ENCODE measurements around the gene OGFOD2. TPM values are rescaled to one million over a fixed set of nuclear protein-coding genes. Genes with fewer than 3 reads are reported as not detected.
A peak's percentile ranks its signal among the peaks of the same experiment; 100 is the strongest.

Gene OGFOD2
- total RNA-seq, 4 donors from 2014 or later: 5.9 to 16.3 (median 15.5) TPM

- WGBS, 2 donors: 1% methylated on average over 19 to 34 of the region's 96 CpGs
- intact Hi-C loops (cut with DNase I): loop anchor here (5.0 kb wide), 1 partner anchor 257 kb away; no protein-coding TSS in a partner anchor
- peak within 1 kb of the TSS; percentile 80 to 84 (median 81) for H3K27ac ChIP-seq
- TF ChIP-seq, protein P1, sequence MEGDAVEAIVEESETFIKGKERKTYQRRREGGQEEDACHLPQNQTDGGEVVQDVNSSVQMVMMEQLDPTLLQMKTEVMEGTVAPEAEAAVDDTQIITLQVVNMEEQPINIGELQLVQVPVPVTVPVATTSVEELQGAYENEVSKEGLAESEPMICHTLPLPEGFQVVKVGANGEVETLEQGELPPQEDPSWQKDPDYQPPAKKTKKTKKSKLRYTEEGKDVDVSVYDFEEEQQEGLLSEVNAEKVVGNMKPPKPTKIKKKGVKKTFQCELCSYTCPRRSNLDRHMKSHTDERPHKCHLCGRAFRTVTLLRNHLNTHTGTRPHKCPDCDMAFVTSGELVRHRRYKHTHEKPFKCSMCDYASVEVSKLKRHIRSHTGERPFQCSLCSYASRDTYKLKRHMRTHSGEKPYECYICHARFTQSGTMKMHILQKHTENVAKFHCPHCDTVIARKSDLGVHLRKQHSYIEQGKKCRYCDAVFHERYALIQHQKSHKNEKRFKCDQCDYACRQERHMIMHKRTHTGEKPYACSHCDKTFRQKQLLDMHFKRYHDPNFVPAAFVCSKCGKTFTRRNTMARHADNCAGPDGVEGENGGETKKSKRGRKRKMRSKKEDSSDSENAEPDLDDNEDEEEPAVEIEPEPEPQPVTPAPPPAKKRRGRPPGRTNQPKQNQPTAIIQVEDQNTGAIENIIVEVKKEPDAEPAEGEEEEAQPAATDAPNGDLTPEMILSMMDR (IDR thresholded peaks at IDR 0.05): peak in 1 of 6 experiments; percentile 10
- peak in 1 of 2 donors; percentile 84 for TF ChIP-seq POLR2A (IDR thresholded peaks at IDR 0.05)
- H3K4me3 ChIP-seq (replicated peaks in 1 of 3): peak within 1 kb of the TSS; percentile 33 to 98 (median 60)
- no peaks in the 10 kb centered on the region for H3K36me3 ChIP-seq
- no peaks in the 10 kb centered on the region for H3K27me3 ChIP-seq
- peaks cover 31 to 65% of the 10 kb centered on the region in 2 donors for H3K4me1 ChIP-seq
- DNase-seq: peak; percentile 57 to 64
- H3K9me3 ChIP-seq: no peaks in the 10 kb centered on the region
Observed at GRCh38 chr12:122980183-122981035, 5.4 kb downstream of the OGFOD2 start, which contains the start of gene ARL6IP4. TSS of gene ARL6IP4 (plus strand) at chr12:122980681. CDS start at chr12:122981140, 459 bp downstream.

DNA sequence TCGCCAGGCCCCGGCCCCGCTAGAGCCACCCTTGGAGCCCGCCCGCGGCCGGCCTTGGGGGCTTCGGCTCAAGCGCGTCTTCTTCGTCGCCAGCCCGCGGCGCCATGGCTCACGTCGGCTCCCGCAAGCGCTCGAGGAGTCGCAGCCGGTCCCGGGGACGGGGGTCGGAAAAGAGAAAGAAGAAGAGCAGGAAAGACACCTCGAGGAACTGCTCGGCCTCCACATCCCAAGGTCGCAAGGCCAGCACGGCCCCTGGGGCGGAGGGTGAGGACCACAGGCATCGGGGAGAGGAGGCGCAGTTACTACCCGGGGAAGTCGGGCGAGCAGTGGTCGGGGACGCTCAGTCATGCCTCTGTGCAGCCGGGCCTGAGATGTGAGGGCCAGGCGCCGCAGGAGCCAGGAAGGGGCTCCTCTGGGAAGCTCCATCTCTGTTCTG is 6.0 kb downstream of the OGFOD2 start:
- TF ChIP-seq, protein P1 (IDR thresholded peaks at IDR 0.05): no peak
- TF ChIP-seq POLR2A (IDR thresholded peaks at IDR 0.05): no peak
- H3K4me1 ChIP-seq: peaks cover 25 to 60% of the 10 kb centered on the region in 2 donors
- DNase-seq: no peak
- H3K27ac ChIP-seq: peak overlapping the region; percentile 80 to 84 (median 81)
- no peaks in the 10 kb centered on the region for H3K9me3 ChIP-seq
- WGBS, 2 donors: 3 to 4% methylated on average over 22 to 39 of the region's 40 CpGs
- intact Hi-C loops (cut with DNase I): loop anchor here (5.0 kb wide), 1 partner anchor 256 kb away; no protein-coding TSS in a partner anchor
- H3K27me3 ChIP-seq: no peaks in the 10 kb centered on the region
- no peaks in the 10 kb centered on the region for H3K36me3 ChIP-seq
- H3K4me3 ChIP-seq (replicated peaks in 1 of 3): peak overlapping the region; percentile 33 to 98 (median 60)

DNA sequence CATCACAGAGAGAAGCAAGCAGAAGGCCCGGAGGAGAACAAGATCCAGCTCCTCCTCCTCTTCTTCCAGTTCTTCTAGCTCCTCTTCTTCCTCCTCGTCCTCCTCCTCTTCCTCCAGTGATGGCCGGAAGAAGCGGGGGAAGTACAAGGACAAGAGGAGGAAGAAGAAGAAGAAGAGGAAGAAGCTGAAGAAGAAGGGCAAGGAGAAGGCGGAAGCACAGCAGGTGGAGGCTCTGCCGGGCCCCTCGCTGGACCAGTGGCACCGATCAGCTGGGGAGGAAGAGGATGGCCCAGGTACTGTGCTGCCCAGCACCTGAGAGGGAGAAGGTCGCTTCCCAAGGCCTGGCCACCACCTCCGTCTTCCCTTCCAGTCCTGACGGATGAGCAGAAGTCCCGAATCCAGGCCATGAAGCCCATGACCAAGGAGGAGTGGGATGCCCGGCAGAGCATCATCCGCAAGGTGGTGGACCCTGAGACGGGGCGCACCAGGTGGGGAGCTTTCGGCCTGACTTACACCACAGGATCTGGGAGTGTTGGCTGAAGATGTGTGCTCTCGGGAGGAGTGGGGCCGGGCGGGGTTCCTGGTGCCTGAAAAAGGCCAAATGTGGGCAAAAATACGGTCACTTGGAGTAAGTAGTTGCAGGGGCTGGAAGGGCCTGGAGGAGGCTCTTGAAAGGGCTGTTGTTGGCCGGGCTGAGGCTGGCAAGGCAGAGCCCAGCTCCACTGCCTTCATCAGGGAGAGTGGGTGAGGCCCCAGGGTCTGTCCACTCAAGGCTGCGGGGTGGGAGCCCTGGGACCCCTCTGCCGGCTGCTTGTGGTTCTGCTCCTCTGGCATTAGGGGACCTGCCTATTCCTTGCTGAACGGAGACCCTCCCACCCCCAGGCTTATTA is 6.8 kb downstream of the OGFOD2 start:
- no peaks in the 10 kb centered on the region for H3K9me3 ChIP-seq
- TF ChIP-seq POLR2A (IDR thresholded peaks at IDR 0.05): no peak
- TF ChIP-seq, protein P1 (IDR thresholded peaks at IDR 0.05): no peak
- no peak for DNase-seq
- 75 to 77% methylated on average over 23 to 25 of the region's 25 CpGs for WGBS, 2 donors
- no peaks in the 10 kb centered on the region for H3K36me3 ChIP-seq
- peaks cover 20 to 53% of the 10 kb centered on the region in 2 donors for H3K4me1 ChIP-seq
- no peaks in the 10 kb centered on the region for H3K27me3 ChIP-seq
- H3K4me3 ChIP-seq (replicated peaks in 1 of 3): peak overlapping the region in 1 of 3 donors; percentile 98
- intact Hi-C loops (cut with DNase I): loop anchor here (5.0 kb wide), 1 partner anchor 255 kb away; no protein-coding TSS in a partner anchor
- peak overlapping the region in 2 of 3 donors; percentile 81 to 84 for H3K27ac ChIP-seq

GRCh38 chr12:122982477-122982815 is 7.4 kb downstream of the OGFOD2 start:
- DNase-seq: no peak
- no peak overlapping the region for H3K4me3 ChIP-seq (replicated peaks in 1 of 3)
- TF ChIP-seq, protein P1 (IDR thresholded peaks at IDR 0.05): no peak
- no peak for TF ChIP-seq POLR2A (IDR thresholded peaks at IDR 0.05)
- H3K4me1 ChIP-seq: peaks cover 20 to 48% of the 10 kb centered on the region in 2 donors
- intact Hi-C loops (cut with DNase I): loop anchor here (5.0 kb wide), 1 partner anchor 255 kb away; no protein-coding TSS in a partner anchor
- no peaks in the 10 kb centered on the region for H3K27me3 ChIP-seq
- no peaks in the 10 kb centered on the region for H3K9me3 ChIP-seq
- H3K27ac ChIP-seq: no peak overlapping the region
- WGBS, 2 donors: 85 to 88% methylated on average over 9 to 11 of the region's 11 CpGs
- no peaks in the 10 kb centered on the region for H3K36me3 ChIP-seq

Measured in thyroid gland (tissue), 4 donors.